Body of pancreas (tissue), 4 donors: ENCODE results near the gene CNNM3. TPM values are rescaled to one million over a fixed set of nuclear protein-coding genes. Genes with fewer than 3 reads are reported as not detected.
"Not testable (repeated sequence)": the region's sequence is repeated elsewhere in the genome, so short reads cannot be mapped to it uniquely, and the experiment has no call there.

Experiments used
- ATAC-seq: fragments of 150-250 bp; one replicate; pipeline ENCODE4 v1.9.1; 2016
- DNase-seq, 4 donors: peaks; one replicate each; pipeline ENCODE4 v3.0.0-alpha.2; 2019
- H3K27ac ChIP-seq, 4 donors: fragments of 200-600 bp; sonication (generic); 1 replicate in 3 of 4; 2 replicates in 1 of 4; pipeline versions ENCODE4 v1.5.1 to v1.6.1; 2016 to 2019; ENCODE audit warnings: mild to moderate bottlenecking in 1 of 4, mixed read lengths in 1 of 4, moderate library complexity in 1 of 4
- H3K27me3 ChIP-seq, 2 donors: fragments of 200-600 bp; sonication (generic); one replicate each; pipeline ENCODE4 v1.6.0; 2016; ENCODE audit warnings: mild to moderate bottlenecking in 1 of 2
- H3K36me3 ChIP-seq, 2 donors: fragments of 200-600 bp; sonication (generic); replicated peaks in 1 of 2; 2 replicates each; pipeline ENCODE4 v1.5.1; 2016; ENCODE audit warnings: low read depth in 2 of 2; ENCODE audit not compliant: insufficient read depth in 1 of 2
- H3K4me1 ChIP-seq: fragments of 200-600 bp; sonication (generic); one replicate; pipeline ENCODE4 v1.6.0; 2016
- H3K4me3 ChIP-seq, 2 donors: fragments of 200-600 bp; sonication (generic); 1 replicate in 1 of 2; 2 replicates in 1 of 2; pipeline ENCODE4 v1.5.1; 2016 to 2019
- H3K9me3 ChIP-seq, 3 donors: fragments of 200-600 bp; sonication (generic); 1 replicate in 2 of 3; 2 replicates in 1 of 3; pipeline ENCODE4 v1.5.1; 2016
- CTCF ChIP-seq, 7 experiments: fragments of 450-650 bp in 4 of 7; fragments of 200-600 bp in 3 of 7; sonication (generic) in 3 of 7; IDR thresholded peaks; one replicate each; pipeline ENCODE4 v1.5.1; 2016 to 2019; ENCODE audit warnings: antibody characterized with exemption in 7 of 7
- POLR2A ChIP-seq, 3 donors: fragments of 450-650 bp; IDR thresholded peaks; one replicate each; pipeline ENCODE4 v1.6.1; 2016; ENCODE audit warnings: antibody characterized with exemption in 3 of 3, mild to moderate bottlenecking in 2 of 3
- WGBS, 2 donors: methylation state at CpG; one replicate each; pipeline ENCODE4 v1.1.5; 2017; 5-methylcytosine and 5-hydroxymethylcytosine counted together
- intact Hi-C: fragments of 100-400 bp; cut with DNase I; formaldehyde crosslinking; loops from one replicate; pipeline ENCODE4 v1.15.1; 2023
- total RNA-seq, 2 donors: library from RNA; depleted of rRNA; stranded (reverse); fragments of >200 nt; gene quantifications; one replicate each; pipeline ENCODE4 v1.1.0, GENCODE V29; 2016

CNNM3 gene
- total RNA-seq, 2 donors from 2014 or later, result 18.2 to 57.7 TPM

GRCh38 chr2:96792772-96793749 lies 23.0 kb upstream of the CNNM3 start:
- Histone ChIP-seq H3K36me3 (no peaks in the 10 kb centered on the region), H3K9me3 (no peaks in the 10 kb centered on the region), H3K27me3 (no peaks in the 10 kb centered on the region), H3K4me3 (no peak overlapping the region), H3K4me1 (peaks cover 8% of the 10 kb centered on the region), H3K27ac (no peak overlapping the region)
- DNase-seq (no peak), ATAC-seq (no peak)
- intact Hi-C loops, result no loop called here
- TF ChIP-seq POLR2A (IDR thresholded peaks at IDR 0.05) (no peak), CTCF (IDR thresholded peaks at IDR 0.05) (no peak)
- 81 to 87% methylated on average over 14 to 17 of the region's 17 CpGs for WGBS, 2 donors

- Histone ChIP-seq H3K27ac (no peak overlapping the region), H3K27me3 (no peaks in the 10 kb centered on the region), H3K9me3 (no peaks in the 10 kb centered on the region), H3K4me1 (no peaks in the 10 kb centered on the region), H3K4me3 (no peak overlapping the region), H3K36me3 (no peaks in the 10 kb centered on the region)
- no peak for ATAC-seq
- DNase-seq, result no peak
- intact Hi-C loops, result no loop called here
- TF ChIP-seq CTCF (IDR thresholded peaks at IDR 0.05) (no peak), POLR2A (IDR thresholded peaks at IDR 0.05) (no peak)
- 94% methylated on average over 6 of the region's 6 CpGs; no CpG with 5 or more reads in 1 of the 2 donors for WGBS, 2 donors
Observed at GRCh38 chr2:96795076-96795475, 21.0 kb upstream of the CNNM3 start.

- H3K9me3 ChIP-seq, H3K4me3 ChIP-seq, H3K36me3 ChIP-seq, H3K27ac ChIP-seq, DNase-seq, H3K4me1 ChIP-seq, H3K27me3 ChIP-seq, intact Hi-C loops, ATAC-seq: not testable (repeated sequence)
- WGBS, 2 donors, result 80 to 90% methylated on average over 5 to 6 of the region's 6 CpGs
Observed at GRCh38 chr2:96796497-96796896, 19.6 kb upstream of the CNNM3 start.

GRCh38 chr2:96797066-96797625 lies 18.9 kb upstream of the CNNM3 start:
- 90 to 96% methylated on average over 15 to 21 of the region's 23 CpGs for WGBS, 2 donors
- Histone ChIP-seq H3K4me3 (no peak overlapping the region), H3K27ac (no peak overlapping the region), H3K27me3 (no peaks in the 10 kb centered on the region), H3K36me3 (no peaks in the 10 kb centered on the region), H3K4me1 (peaks cover 7% of the 10 kb centered on the region), H3K9me3 (no peaks in the 10 kb centered on the region)
- no peak for TF ChIP-seq CTCF (IDR thresholded peaks at IDR 0.05)
- TF ChIP-seq POLR2A (IDR thresholded peaks at IDR 0.05), result no peak
- intact Hi-C loops, result no loop called here
- no peak for DNase-seq
- ATAC-seq, result no peak

GRCh38 chr2:96798733-96799622 lies 17.1 kb upstream of the CNNM3 start:
- no peak overlapping the region for H3K27ac ChIP-seq
- TF ChIP-seq CTCF (IDR thresholded peaks at IDR 0.05), result no peak
- no peak for TF ChIP-seq POLR2A (IDR thresholded peaks at IDR 0.05)
- no peaks in the 10 kb centered on the region for H3K9me3 ChIP-seq
- intact Hi-C loops, result no loop called here
- WGBS, 2 donors, result 88 to 89% methylated on average over 16 to 23 of the region's 23 CpGs
- peaks cover 7% of the 10 kb centered on the region for H3K4me1 ChIP-seq
- no peak overlapping the region for H3K4me3 ChIP-seq
- ATAC-seq, result no peak
- H3K27me3 ChIP-seq, result no peaks in the 10 kb centered on the region
- no peaks in the 10 kb centered on the region for H3K36me3 ChIP-seq
- DNase-seq, result no peak
